ENCODE data around the gene PITRM1. TPM values are rescaled to one million over a fixed set of nuclear protein-coding genes. Genes with fewer than 3 reads are reported as not detected.
A peak's percentile ranks its signal among the peaks of the same experiment; 100 is the strongest.

PITRM1 gene
- polyA plus RNA-seq, 1 of the 3 experiments (the other 2 are of a cell fraction) = 79.6 TPM

DNA sequence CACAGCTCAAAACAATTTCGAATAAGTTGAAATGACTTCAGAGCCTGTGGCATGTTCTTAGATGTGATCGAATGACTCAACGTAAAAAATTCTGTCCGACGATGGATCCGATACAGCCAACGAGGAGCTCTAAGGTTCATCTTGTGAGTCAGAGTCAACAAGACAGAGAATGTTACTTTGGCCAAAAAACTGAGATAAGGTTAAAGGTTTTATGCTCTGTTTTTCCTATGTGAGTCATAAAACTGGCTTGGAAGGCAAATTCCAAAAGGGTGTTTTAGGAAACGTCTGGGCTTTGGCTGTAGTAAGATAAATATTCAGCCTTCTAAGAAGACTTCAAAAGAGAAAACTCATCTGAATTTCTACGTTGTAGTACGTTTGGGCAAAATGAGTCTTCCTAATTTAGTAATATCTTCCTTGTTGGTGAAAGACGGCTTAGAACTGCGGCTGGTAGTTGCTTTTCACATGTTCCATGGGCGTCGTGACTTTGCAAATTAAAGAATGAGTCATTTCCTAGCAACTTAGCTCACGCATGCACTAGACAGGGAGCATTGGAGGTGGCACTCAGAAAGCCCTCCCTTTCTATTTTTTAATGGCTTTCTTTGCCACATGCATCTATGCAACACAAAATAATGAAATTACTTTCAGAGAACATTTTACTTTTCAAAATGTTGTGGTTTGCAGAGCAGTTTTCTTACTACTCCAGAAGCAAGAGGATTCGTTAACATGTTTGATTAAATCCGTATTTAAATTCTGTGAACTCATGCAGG, 77.0 kb downstream of the PITRM1 start (continued):
- TF ChIP-seq ZBTB33 (IDR thresholded peaks at IDR 0.05; ENCODE audit: borderline replicate concordance, low read depth) (peak; percentile 55; the same call in 1 of the 2 replicates), MXI1 (IDR thresholded peaks at IDR 0.05; ENCODE audit: low read depth, low read length) (no peak), FOXM1 (IDR thresholded peaks at IDR 0.05; ENCODE audit: low read depth) (peak; percentile 72; the same call in 1 of the 2 replicates), NRF1 (IDR thresholded peaks at IDR 0.05; ENCODE audit: low read depth, low read length) (no peak), RXRA (IDR thresholded peaks at IDR 0.05; ENCODE audit: borderline replicate concordance, low read depth) (peak; percentile 97), USF2 (IDR thresholded peaks at IDR 0.05; ENCODE audit: borderline replicate concordance, low read depth, low read length) (no peak), RFX5 (IDR thresholded peaks at IDR 0.05; ENCODE audit: low read length) (no peak), TAF1 (IDR thresholded peaks at IDR 0.05; ENCODE audit: borderline replicate concordance, low read depth, low read length) (peak; percentile 44; the same call in 1 of the 2 replicates)

GRCh38 chr10:3094609-3095036, 78.0 kb downstream of the PITRM1 start:
- Histone ChIP-seq H3K79me2 (ENCODE audit: insufficient read depth) (peaks cover 77% of the 10 kb centered on the region), H3F3A (replicated peaks; ENCODE audit: insufficient read depth) (peaks cover 56% of the 10 kb centered on the region), H3K4me2 (peak overlapping the region; percentile 77), H3K9me3 (no peaks in the 10 kb centered on the region), H3K9me2 (no peaks in the 10 kb centered on the region), H3K36me3 (replicated peaks in 1 of 2; ENCODE audit: control insufficient read depth in 1 of 2, insufficient read depth in 2 of 2, low read length in 1 of 2) (peaks cover 2 to 21% of the 10 kb centered on the region in 2 experiments), H3K4me1 (ENCODE audit: control insufficient read depth in 1 of 2, insufficient read depth in 2 of 2, low read depth in 1 of 2, low read length in 1 of 2) (peaks cover 25 to 57% of the 10 kb centered on the region in 2 experiments), H2AFZ (ENCODE audit: low read depth) (no peak overlapping the region), H3K4me3 (ENCODE audit: low read depth in 2 of 2, low read length in 1 of 2) (peak overlapping the region; percentile 15 to 28; a peak in 2 of 4 replicates), H3K27ac (ENCODE audit: low read depth in 2 of 2, low read length in 1 of 2) (peak overlapping the region; percentile 75 to 97), H4K20me1 (ENCODE audit: insufficient read depth) (no peaks in the 10 kb centered on the region), H3K27me3 (ENCODE audit: insufficient read depth) (no peaks in the 10 kb centered on the region), H3K9ac (peak overlapping the region; percentile 32; the same call in 1 of the 2 replicates)
- TF ChIP-seq JUND (IDR thresholded peaks at IDR 0.05) (no peak), GATA2 (CRISPR knock-in tag; IDR thresholded peaks at IDR 0.05) (no peak), FOSL2 (IDR thresholded peaks at IDR 0.05; ENCODE audit: borderline replicate concordance, low read depth) (no peak), ELF1 (IDR thresholded peaks at IDR 0.05) (no peak), MEF2A (IDR thresholded peaks at IDR 0.05; ENCODE audit: borderline replicate concordance, low read depth) (no peak)
- TF ChIP-seq, protein P1, sequence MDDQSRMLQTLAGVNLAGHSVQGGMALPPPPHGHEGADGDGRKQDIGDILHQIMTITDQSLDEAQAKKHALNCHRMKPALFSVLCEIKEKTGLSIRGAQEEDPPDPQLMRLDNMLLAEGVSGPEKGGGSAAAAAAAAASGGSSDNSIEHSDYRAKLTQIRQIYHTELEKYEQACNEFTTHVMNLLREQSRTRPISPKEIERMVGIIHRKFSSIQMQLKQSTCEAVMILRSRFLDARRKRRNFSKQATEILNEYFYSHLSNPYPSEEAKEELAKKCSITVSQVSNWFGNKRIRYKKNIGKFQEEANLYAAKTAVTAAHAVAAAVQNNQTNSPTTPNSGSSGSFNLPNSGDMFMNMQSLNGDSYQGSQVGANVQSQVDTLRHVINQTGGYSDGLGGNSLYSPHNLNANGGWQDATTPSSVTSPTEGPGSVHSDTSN (IDR thresholded peaks at IDR 0.05) = no peak
- no peak for DNase-seq
- WGBS (ENCODE audit: low lambda C conversion rate) = 52% methylated on average over 5 of the region's 5 CpGs
- CTCF ChIA-PET = interaction anchor here (0.9 to 1.9 kb wide), 4 partner anchors 9 to 51 kb away, joined by 3 to 6 read pairs (median 6); no protein-coding TSS in a partner anchor
- POLR2A ChIA-PET = no interaction called here
